ENCODE measurements around the gene PARD6B. TPM values are rescaled to one million over a fixed set of nuclear protein-coding genes. Genes with fewer than 3 reads are reported as not detected.

PARD6B gene
- total and polyA plus RNA-seq, 2 of the 13 experiments (the other 11 are each of a cell fraction or from before 2014, with no cell fraction given) = 6.9 to 22.2 TPM

DNA sequence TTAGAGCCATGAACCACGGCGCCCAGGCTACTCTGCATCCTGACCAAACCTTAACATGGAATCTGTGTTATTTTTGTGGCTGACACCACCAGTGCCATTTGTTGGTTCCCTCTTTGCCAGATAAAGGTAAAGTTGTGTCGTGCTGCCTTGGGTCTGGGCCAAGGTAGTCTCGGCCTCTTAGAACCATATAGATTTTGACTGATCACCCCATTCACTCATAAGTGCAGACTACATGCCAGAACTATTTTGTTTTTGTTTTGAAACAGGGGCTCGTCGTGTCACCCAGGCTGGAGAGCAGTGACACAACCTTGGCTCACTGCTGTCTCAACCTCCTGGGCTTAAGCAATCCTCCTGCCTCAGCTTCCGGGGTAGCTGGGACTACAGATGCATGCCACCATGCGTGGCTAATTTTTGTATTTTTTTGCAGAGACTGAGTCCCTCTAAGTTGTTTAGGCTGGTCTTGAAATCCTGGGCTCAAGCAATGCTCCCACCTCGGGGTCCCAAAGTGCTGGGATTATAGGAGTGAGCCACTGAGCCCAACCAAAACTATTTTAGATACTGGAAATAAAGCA is 20.8 kb upstream of the PARD6B start (continued):
- no peak for TF ChIP-seq SYNCRIP (IDR thresholded peaks at IDR 0.05; ENCODE audit: insufficient read depth, low read depth, low read length)
- no peak for TF ChIP-seq SSRP1 (CRISPR knock-in tag; IDR thresholded peaks at IDR 0.05)
- TF ChIP-seq ZNF616 (CRISPR knock-in tag; IDR thresholded peaks at IDR 0.05; ENCODE audit: low read depth) = no peak
- TF ChIP-seq, protein P1, sequence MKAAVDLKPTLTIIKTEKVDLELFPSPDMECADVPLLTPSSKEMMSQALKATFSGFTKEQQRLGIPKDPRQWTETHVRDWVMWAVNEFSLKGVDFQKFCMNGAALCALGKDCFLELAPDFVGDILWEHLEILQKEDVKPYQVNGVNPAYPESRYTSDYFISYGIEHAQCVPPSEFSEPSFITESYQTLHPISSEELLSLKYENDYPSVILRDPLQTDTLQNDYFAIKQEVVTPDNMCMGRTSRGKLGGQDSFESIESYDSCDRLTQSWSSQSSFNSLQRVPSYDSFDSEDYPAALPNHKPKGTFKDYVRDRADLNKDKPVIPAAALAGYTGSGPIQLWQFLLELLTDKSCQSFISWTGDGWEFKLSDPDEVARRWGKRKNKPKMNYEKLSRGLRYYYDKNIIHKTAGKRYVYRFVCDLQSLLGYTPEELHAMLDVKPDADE (CRISPR knock-in tag; IDR thresholded peaks at IDR 0.05) = 0 out of 2 replicates have a peak, but pooled peaks have one; percentile 52
- TF ChIP-seq MED8 (CRISPR knock-in tag; IDR thresholded peaks at IDR 0.05; ENCODE audit: insufficient replicate concordance) = no peak
- TF ChIP-seq TAF15 (IDR thresholded peaks at IDR 0.05; ENCODE audit: low read depth, low read length, poor library complexity, severe bottlenecking) = no peak
- TF ChIP-seq NFIB (CRISPR knock-in tag; IDR thresholded peaks at IDR 0.05; ENCODE audit: borderline replicate concordance) = no peak
- no peak for TF ChIP-seq ZNF329 (CRISPR knock-in tag; IDR thresholded peaks at IDR 0.05; ENCODE audit: low read depth)
- no peak for TF ChIP-seq ATM (IDR thresholded peaks at IDR 0.05; ENCODE audit: borderline replicate concordance)
- TF ChIP-seq, protein P2, sequence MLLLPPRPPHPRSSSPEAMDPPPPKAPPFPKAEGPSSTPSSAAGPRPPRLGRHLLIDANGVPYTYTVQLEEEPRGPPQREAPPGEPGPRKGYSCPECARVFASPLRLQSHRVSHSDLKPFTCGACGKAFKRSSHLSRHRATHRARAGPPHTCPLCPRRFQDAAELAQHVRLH (CRISPR knock-in tag; IDR thresholded peaks at IDR 0.05; ENCODE audit: borderline replicate concordance, low read depth) = 0 out of 2 replicates have a peak, but pooled peaks have one; percentile 31
- TF ChIP-seq, protein P3, sequence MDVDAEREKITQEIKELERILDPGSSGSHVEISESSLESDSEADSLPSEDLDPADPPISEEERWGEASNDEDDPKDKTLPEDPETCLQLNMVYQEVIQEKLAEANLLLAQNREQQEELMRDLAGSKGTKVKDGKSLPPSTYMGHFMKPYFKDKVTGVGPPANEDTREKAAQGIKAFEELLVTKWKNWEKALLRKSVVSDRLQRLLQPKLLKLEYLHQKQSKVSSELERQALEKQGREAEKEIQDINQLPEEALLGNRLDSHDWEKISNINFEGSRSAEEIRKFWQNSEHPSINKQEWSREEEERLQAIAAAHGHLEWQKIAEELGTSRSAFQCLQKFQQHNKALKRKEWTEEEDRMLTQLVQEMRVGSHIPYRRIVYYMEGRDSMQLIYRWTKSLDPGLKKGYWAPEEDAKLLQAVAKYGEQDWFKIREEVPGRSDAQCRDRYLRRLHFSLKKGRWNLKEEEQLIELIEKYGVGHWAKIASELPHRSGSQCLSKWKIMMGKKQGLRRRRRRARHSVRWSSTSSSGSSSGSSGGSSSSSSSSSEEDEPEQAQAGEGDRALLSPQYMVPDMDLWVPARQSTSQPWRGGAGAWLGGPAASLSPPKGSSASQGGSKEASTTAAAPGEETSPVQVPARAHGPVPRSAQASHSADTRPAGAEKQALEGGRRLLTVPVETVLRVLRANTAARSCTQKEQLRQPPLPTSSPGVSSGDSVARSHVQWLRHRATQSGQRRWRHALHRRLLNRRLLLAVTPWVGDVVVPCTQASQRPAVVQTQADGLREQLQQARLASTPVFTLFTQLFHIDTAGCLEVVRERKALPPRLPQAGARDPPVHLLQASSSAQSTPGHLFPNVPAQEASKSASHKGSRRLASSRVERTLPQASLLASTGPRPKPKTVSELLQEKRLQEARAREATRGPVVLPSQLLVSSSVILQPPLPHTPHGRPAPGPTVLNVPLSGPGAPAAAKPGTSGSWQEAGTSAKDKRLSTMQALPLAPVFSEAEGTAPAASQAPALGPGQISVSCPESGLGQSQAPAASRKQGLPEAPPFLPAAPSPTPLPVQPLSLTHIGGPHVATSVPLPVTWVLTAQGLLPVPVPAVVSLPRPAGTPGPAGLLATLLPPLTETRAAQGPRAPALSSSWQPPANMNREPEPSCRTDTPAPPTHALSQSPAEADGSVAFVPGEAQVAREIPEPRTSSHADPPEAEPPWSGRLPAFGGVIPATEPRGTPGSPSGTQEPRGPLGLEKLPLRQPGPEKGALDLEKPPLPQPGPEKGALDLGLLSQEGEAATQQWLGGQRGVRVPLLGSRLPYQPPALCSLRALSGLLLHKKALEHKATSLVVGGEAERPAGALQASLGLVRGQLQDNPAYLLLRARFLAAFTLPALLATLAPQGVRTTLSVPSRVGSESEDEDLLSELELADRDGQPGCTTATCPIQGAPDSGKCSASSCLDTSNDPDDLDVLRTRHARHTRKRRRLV (CRISPR knock-in tag; IDR thresholded peaks at IDR 0.05) = no peak
- no peak; the same call in 1 of the 2 replicates for TF ChIP-seq ZNF724P (CRISPR knock-in tag; IDR thresholded peaks at IDR 0.05; ENCODE audit: borderline replicate concordance)
- no peak for TF ChIP-seq ZNF441 (CRISPR knock-in tag; IDR thresholded peaks at IDR 0.05; ENCODE audit: borderline replicate concordance)
- TF ChIP-seq, protein P4, sequence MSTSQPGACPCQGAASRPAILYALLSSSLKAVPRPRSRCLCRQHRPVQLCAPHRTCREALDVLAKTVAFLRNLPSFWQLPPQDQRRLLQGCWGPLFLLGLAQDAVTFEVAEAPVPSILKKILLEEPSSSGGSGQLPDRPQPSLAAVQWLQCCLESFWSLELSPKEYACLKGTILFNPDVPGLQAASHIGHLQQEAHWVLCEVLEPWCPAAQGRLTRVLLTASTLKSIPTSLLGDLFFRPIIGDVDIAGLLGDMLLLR (CRISPR knock-in tag; IDR thresholded peaks at IDR 0.05) = no peak
- no peak for TF ChIP-seq NR2F1 (CRISPR knock-in tag; IDR thresholded peaks at IDR 0.05)
- TF ChIP-seq SP5 (CRISPR knock-in tag; IDR thresholded peaks at IDR 0.05; ENCODE audit: borderline replicate concordance, low read depth) = no peak
- TF ChIP-seq ZNF530 (CRISPR knock-in tag; IDR thresholded peaks at IDR 0.05; ENCODE audit: low read depth) = no peak
- TF ChIP-seq NFYB (CRISPR knock-in tag; IDR thresholded peaks at IDR 0.05) = no peak
- TF ChIP-seq HHEX (CRISPR knock-in tag; IDR thresholded peaks at IDR 0.05) = no peak
- TF ChIP-seq HNF4A (CRISPR knock-in tag; IDR thresholded peaks at IDR 0.05) = no peak
- TF ChIP-seq, protein P5, sequence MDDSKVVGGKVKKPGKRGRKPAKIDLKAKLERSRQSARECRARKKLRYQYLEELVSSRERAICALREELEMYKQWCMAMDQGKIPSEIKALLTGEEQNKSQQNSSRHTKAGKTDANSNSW (CRISPR knock-in tag; IDR thresholded peaks at IDR 0.05; ENCODE audit: borderline replicate concordance) = no peak
- TF ChIP-seq ZNF350 (CRISPR knock-in tag; IDR thresholded peaks at IDR 0.05; ENCODE audit: borderline replicate concordance, low read depth) = no peak; the same call in 1 of the 2 replicates
- no peak for TF ChIP-seq KLF9 (CRISPR knock-in tag; IDR thresholded peaks at IDR 0.05; ENCODE audit: low read depth)
- no peak for TF ChIP-seq TCF12 (IDR thresholded peaks at IDR 0.05)
- TF ChIP-seq TCF12 (CRISPR knock-in tag; IDR thresholded peaks at IDR 0.05) = no peak

All from HepG2 (cell line).